Measurements from ENCODE around the gene RASA2. TPM values are rescaled to one million over a fixed set of nuclear protein-coding genes. Genes with fewer than 3 reads are reported as not detected.

The RASA2 gene
- total RNA-seq, 1 experiment from 2014 or later: 14.5 TPM

DNA sequence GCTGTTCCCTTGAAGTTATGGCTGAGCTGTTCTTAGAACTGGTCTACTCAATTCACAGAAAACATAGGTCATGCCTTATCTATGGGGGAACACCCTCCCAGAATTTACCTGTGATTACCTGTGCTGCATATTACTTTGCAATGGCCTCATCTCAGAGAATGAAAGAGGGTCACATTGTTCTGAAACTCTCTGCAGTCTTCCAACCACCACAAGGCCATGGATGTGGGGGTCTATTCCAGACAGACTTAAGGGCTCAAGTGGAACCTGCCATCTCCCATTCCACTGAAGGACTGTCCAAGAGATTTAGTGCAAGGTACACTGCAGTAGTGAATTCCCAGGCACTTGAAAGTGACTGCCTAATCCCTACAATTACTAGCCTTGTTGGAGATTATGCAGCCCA lies 40.1 kb upstream of the RASA2 start:
- BruUV-seq (replicated peaks): no TSS peak
- Histone ChIP-seq H3K4me1 (ENCODE audit: control insufficient read depth, insufficient read depth, low read length) (no peaks in the 10 kb centered on the region), H3K27me3 (ENCODE audit: control insufficient read depth, insufficient read depth, low read length) (no peaks in the 10 kb centered on the region), H3K4me3 (ENCODE audit: low read depth in 2 of 2, low read length in 2 of 2) (no peak overlapping the region), H3K36me3 (ENCODE audit: control insufficient read depth, insufficient read depth, low read length) (peaks cover 10% of the 10 kb centered on the region; the same call in 1 of the 2 replicates), H3K27ac (ENCODE audit: low read length) (no peak overlapping the region), H3K9me3 (ENCODE audit: control insufficient read depth, insufficient read depth, low read depth, low read length) (no peaks in the 10 kb centered on the region)
- CTCF ChIA-PET: no interaction called here
- in situ Hi-C loops (cut with HindIII; ENCODE audit: low pct_unique_long_range_greater_than_20kb, low sequenced_read_pairs) (no loop called here), intact Hi-C loops (cut with micrococcal nuclease; ENCODE audit: unreplicated experiment) (no loop called here)
- POLR2A ChIA-PET: no interaction called here
- TF ChIP-seq, protein P1, sequence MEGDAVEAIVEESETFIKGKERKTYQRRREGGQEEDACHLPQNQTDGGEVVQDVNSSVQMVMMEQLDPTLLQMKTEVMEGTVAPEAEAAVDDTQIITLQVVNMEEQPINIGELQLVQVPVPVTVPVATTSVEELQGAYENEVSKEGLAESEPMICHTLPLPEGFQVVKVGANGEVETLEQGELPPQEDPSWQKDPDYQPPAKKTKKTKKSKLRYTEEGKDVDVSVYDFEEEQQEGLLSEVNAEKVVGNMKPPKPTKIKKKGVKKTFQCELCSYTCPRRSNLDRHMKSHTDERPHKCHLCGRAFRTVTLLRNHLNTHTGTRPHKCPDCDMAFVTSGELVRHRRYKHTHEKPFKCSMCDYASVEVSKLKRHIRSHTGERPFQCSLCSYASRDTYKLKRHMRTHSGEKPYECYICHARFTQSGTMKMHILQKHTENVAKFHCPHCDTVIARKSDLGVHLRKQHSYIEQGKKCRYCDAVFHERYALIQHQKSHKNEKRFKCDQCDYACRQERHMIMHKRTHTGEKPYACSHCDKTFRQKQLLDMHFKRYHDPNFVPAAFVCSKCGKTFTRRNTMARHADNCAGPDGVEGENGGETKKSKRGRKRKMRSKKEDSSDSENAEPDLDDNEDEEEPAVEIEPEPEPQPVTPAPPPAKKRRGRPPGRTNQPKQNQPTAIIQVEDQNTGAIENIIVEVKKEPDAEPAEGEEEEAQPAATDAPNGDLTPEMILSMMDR (IDR thresholded peaks at IDR 0.05): no peak
- TF ChIP-seq, protein P2, sequence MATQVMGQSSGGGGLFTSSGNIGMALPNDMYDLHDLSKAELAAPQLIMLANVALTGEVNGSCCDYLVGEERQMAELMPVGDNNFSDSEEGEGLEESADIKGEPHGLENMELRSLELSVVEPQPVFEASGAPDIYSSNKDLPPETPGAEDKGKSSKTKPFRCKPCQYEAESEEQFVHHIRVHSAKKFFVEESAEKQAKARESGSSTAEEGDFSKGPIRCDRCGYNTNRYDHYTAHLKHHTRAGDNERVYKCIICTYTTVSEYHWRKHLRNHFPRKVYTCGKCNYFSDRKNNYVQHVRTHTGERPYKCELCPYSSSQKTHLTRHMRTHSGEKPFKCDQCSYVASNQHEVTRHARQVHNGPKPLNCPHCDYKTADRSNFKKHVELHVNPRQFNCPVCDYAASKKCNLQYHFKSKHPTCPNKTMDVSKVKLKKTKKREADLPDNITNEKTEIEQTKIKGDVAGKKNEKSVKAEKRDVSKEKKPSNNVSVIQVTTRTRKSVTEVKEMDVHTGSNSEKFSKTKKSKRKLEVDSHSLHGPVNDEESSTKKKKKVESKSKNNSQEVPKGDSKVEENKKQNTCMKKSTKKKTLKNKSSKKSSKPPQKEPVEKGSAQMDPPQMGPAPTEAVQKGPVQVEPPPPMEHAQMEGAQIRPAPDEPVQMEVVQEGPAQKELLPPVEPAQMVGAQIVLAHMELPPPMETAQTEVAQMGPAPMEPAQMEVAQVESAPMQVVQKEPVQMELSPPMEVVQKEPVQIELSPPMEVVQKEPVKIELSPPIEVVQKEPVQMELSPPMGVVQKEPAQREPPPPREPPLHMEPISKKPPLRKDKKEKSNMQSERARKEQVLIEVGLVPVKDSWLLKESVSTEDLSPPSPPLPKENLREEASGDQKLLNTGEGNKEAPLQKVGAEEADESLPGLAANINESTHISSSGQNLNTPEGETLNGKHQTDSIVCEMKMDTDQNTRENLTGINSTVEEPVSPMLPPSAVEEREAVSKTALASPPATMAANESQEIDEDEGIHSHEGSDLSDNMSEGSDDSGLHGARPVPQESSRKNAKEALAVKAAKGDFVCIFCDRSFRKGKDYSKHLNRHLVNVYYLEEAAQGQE (IDR thresholded peaks at IDR 0.05; ENCODE audit: insufficient read depth in 1 of 2, low read depth in 2 of 2, low read length in 1 of 2): no peak
- TF ChIP-seq POLR2AphosphoS5 (IDR thresholded peaks at IDR 0.05; ENCODE audit: low read depth, low read length): no peak
- no peak for TF ChIP-seq SIN3A (IDR thresholded peaks at IDR 0.05; ENCODE audit: borderline replicate concordance, insufficient read depth, low read depth, low read length)
- no peak for TF ChIP-seq TCF7L2 (IDR thresholded peaks at IDR 0.05; ENCODE audit: low read depth, low read length)
- ATAC-seq (no peak), DNase-seq (ENCODE audit: low read depth, low spot score) (no peak)

DNA sequence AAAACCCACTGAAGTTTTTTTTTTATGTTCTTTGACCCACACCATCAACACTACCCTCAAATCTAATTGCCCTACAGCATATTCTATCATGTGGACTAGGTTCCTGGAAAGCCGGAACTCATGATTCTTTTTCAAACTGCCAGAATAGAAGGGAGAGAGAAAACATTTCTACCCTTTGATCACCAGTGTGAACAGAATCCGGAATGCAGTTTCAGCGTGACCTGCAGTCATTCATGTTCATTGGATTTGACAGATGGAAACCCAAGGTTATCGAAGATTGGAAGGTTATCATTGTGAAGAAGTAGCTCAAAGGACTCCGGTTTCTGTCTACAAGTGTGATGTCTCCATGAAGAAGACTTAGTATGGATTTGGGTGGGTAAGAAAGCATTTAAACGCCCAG lies 39.4 kb upstream of the RASA2 start:
- Histone ChIP-seq H3K27me3 (ENCODE audit: control insufficient read depth, insufficient read depth, low read length) (no peaks in the 10 kb centered on the region), H3K9me3 (ENCODE audit: control insufficient read depth, insufficient read depth, low read depth, low read length) (no peaks in the 10 kb centered on the region), H3K4me1 (ENCODE audit: control insufficient read depth, insufficient read depth, low read length) (no peaks in the 10 kb centered on the region), H3K36me3 (ENCODE audit: control insufficient read depth, insufficient read depth, low read length) (peaks cover 10% of the 10 kb centered on the region; the same call in 1 of the 2 replicates), H3K27ac (ENCODE audit: low read length) (no peak overlapping the region), H3K4me3 (ENCODE audit: low read depth in 2 of 2, low read length in 2 of 2) (no peak overlapping the region)
- intact Hi-C loops (cut with micrococcal nuclease; ENCODE audit: unreplicated experiment) (no loop called here), in situ Hi-C loops (cut with HindIII; ENCODE audit: low pct_unique_long_range_greater_than_20kb, low sequenced_read_pairs) (no loop called here)
- ChIA-PET POLR2A (no interaction called here), CTCF (no interaction called here)
- ATAC-seq (no peak), DNase-seq (ENCODE audit: low read depth, low spot score) (no peak)
- BruUV-seq (replicated peaks): no TSS peak
- TF ChIP-seq, protein P2 (IDR thresholded peaks at IDR 0.05; ENCODE audit: insufficient read depth in 1 of 2, low read depth in 2 of 2, low read length in 1 of 2): no peak
- no peak for TF ChIP-seq SIN3A (IDR thresholded peaks at IDR 0.05; ENCODE audit: borderline replicate concordance, insufficient read depth, low read depth, low read length)
- no peak for TF ChIP-seq TCF7L2 (IDR thresholded peaks at IDR 0.05; ENCODE audit: low read depth, low read length)
- TF ChIP-seq, protein P1 (IDR thresholded peaks at IDR 0.05): no peak
